H1 (cell line): ENCODE measurements around the gene SLC25A42. TPM values are rescaled to one million over a fixed set of nuclear protein-coding genes. Genes with fewer than 3 reads are reported as not detected.

Experiments used
- ATF2 ChIP-seq: IDR thresholded peaks from 2 replicates; pipeline ENCODE4 v1.6.1; 2012; ENCODE audit warnings: low read length, inconsistent platforms
- ATF3 ChIP-seq: IDR thresholded peaks from 2 replicates; pipeline ENCODE4 v1.6.1; 2011; ENCODE audit warnings: low read depth, mild to moderate bottlenecking, low read length; ENCODE audit not compliant: insufficient read depth
- EGR1 ChIP-seq: IDR thresholded peaks from 2 replicates; pipeline ENCODE4 v1.6.1; 2011; ENCODE audit warnings: low read depth, low read length, borderline replicate concordance
- KDM5A ChIP-seq: fragments of 200-600 bp; IDR thresholded peaks from 2 replicates; pipeline ENCODE4 v1.7.1; 2012; ENCODE audit warnings: mild to moderate bottlenecking, low read length, inconsistent platforms, mixed read lengths
- NRF1 ChIP-seq: IDR thresholded peaks from 2 replicates; pipeline ENCODE4 v1.6.1; 2011; ENCODE audit warnings: mild to moderate bottlenecking, low read depth, low read length, improper control_type of control experiment
- POLR2AphosphoS5 ChIP-seq: IDR thresholded peaks from 2 replicates; pipeline ENCODE4 v1.6.1; 2011; ENCODE audit warnings: low read depth, low read length
- POU5F1 ChIP-seq: IDR thresholded peaks from 2 replicates; pipeline ENCODE4 v1.6.1; 2011; ENCODE audit warnings: low read depth, mild to moderate bottlenecking, low read length, moderate library complexity
- SAP30 ChIP-seq: fragments of 300-600 bp; sonication (generic); IDR thresholded peaks from 2 replicates; pipeline ENCODE4 v1.7.1; 2012; ENCODE audit warnings: low read length, moderate library complexity, mild to moderate bottlenecking, inconsistent platforms; ENCODE audit not compliant: insufficient read depth, insufficient replicate concordance
- polyA plus RNA-seq, 7 experiments: library from polyadenylated mRNA; depleted of rRNA in 3 of 7; stranded (reverse) in 5 of 7; unstranded in 2 of 7; fragments of >200 nt in 5 of 7; fragments of 200-250 nt in 2 of 7; gene quantifications; 1 replicate in 5 of 7; 2 replicates in 1 of 7; 4 replicates in 1 of 7; pipeline versions ENCODE4 v1.2.1 to v1.2.3, GENCODE V29; 2011 to 2013; ENCODE audit warnings: missing spikeins in 2 of 7, mixed read lengths in 2 of 7
- total RNA-seq: library from RNA; stranded (reverse); fragmentation: NEBNext Ultra II Directional; extraction: Animal tissue kit (Norgen Biotek cat#: 25700); gene quantifications from 2 replicates; pipeline ENCODE4 v1.2.1, GENCODE V29; 2021

SLC25A42 gene
- total and polyA plus RNA-seq, 2 of the 8 experiments (the other 6 are each of a cell fraction or from before 2014, with no cell fraction given) = 5.9 to 6.2 TPM

- no peak for TF ChIP-seq KDM5A
- TF ChIP-seq POLR2AphosphoS5 = no peak
- no peak for TF ChIP-seq ATF2
- TF ChIP-seq NRF1 = no peak
- no peak for TF ChIP-seq ATF3
- no peak for TF ChIP-seq POU5F1
- TF ChIP-seq SAP30 = no peak
- no peak for TF ChIP-seq EGR1
Observed at GRCh38 chr19:19059837-19060611, 3.8 kb upstream of the SLC25A42 start (continued).
